Keratinocyte (primary cell): ENCODE measurements around the gene RBM17. TPM values are rescaled to one million over a fixed set of nuclear protein-coding genes. Genes with fewer than 3 reads are reported as not detected.

Source experiments
- DNase-seq: peaks from one replicate; pipeline ENCODE4 v3.0.0-alpha.2; 2011; ENCODE audit warnings: low read depth, missing footprints, low spot score
- FAIRE-seq: peaks from 2 replicates; lab custom pipeline; 2011; peaks lifted over from hg19 to GRCh38; lab: Jason Lieb, UNC
- H2AFZ ChIP-seq: 2 replicates; pipeline ENCODE4 v1.6.0; 2012; ENCODE audit warnings: low read length, control low read depth, inconsistent platforms; ENCODE audit not compliant: control insufficient read depth
- H3K27ac ChIP-seq: 2 replicates; pipeline ENCODE4 v1.5.1; 2011; ENCODE audit warnings: low read length; ENCODE audit not compliant: control insufficient read depth, insufficient read depth
- H3K27me3 ChIP-seq: 3 replicates; pipeline ENCODE4 v1.6.0; 2011; ENCODE audit warnings: low read length; ENCODE audit not compliant: control insufficient read depth, insufficient read depth; ENCODE audit errors: extremely low read depth
- H3K36me3 ChIP-seq, 2 experiments: 2 replicates in 1 of 2; 3 replicates in 1 of 2; pipeline ENCODE4 v1.5.1; 2011; ENCODE audit warnings: low read length in 2 of 2, mild to moderate bottlenecking in 1 of 2; ENCODE audit not compliant: control insufficient read depth in 2 of 2, insufficient read depth in 2 of 2; ENCODE audit errors: extremely low read depth in 1 of 2
- H3K4me1 ChIP-seq: 3 replicates; pipeline ENCODE4 v1.5.1; 2011; ENCODE audit warnings: low read length; ENCODE audit not compliant: control insufficient read depth, insufficient read depth; ENCODE audit errors: extremely low read depth
- H3K4me2 ChIP-seq: 3 replicates; pipeline ENCODE4 v1.6.0; 2011; ENCODE audit warnings: low read depth, low read length; ENCODE audit not compliant: control insufficient read depth, insufficient read depth; ENCODE audit errors: extremely low read depth
- H3K4me3 ChIP-seq, 3 experiments: fragments of 200-600 bp in 1 of 3; sonication (generic) in 1 of 3; 2 replicates in 2 of 3; 3 replicates in 1 of 3; pipeline ENCODE4 v1.5.1; 2011 to 2016; ENCODE audit warnings: low read length in 3 of 3, mild to moderate bottlenecking in 3 of 3, control low read depth in 2 of 3, inconsistent platforms in 1 of 3, low read depth in 1 of 3, mixed read lengths in 1 of 3, mixed run types in 1 of 3, moderate library complexity in 1 of 3; ENCODE audit not compliant: control insufficient read depth in 2 of 3, insufficient read depth in 2 of 3; ENCODE audit errors: extremely low read depth in 1 of 3
- H3K79me2 ChIP-seq: 2 replicates; pipeline ENCODE4 v1.6.0; 2012; ENCODE audit warnings: low read length; ENCODE audit not compliant: control insufficient read depth, insufficient read depth
- H3K9ac ChIP-seq: 3 replicates; pipeline ENCODE4 v1.6.0; 2011; ENCODE audit warnings: low read length; ENCODE audit not compliant: control insufficient read depth, insufficient read depth; ENCODE audit errors: extremely low read depth
- H3K9me1 ChIP-seq: 3 replicates; pipeline ENCODE4 v1.6.0; 2011; ENCODE audit warnings: low read length; ENCODE audit not compliant: control insufficient read depth, insufficient read depth; ENCODE audit errors: extremely low read depth
- H3K9me3 ChIP-seq: 2 replicates; pipeline ENCODE4 v1.5.1; 2012; ENCODE audit warnings: low read depth, low read length; ENCODE audit not compliant: control insufficient read depth
- H4K20me1 ChIP-seq: 3 replicates; pipeline ENCODE4 v1.6.0; 2011; ENCODE audit warnings: low read length; ENCODE audit not compliant: control insufficient read depth, insufficient read depth; ENCODE audit errors: extremely low read depth
- CTCF ChIP-seq, 3 experiments: IDR thresholded peaks in 1 of 3; conservative IDR thresholded peaks in 1 of 3; optimal IDR thresholded peaks in 1 of 3; 2 replicates in 2 of 3; 3 replicates in 1 of 3; pipeline versions ENCODE3 to v1.5.1; 2011; ENCODE audit warnings: low read length in 3 of 3, mild to moderate bottlenecking in 3 of 3, moderate library complexity in 2 of 3, control low read depth in 1 of 3, inconsistent platforms in 1 of 3; ENCODE audit not compliant: insufficient read depth in 2 of 3; ENCODE audit errors: extremely low read depth in 1 of 3
- EZH2 ChIP-seq: IDR thresholded peaks from one replicate; pipeline ENCODE4 v1.6.1; 2012; ENCODE audit warnings: inconsistent platforms, mild to moderate bottlenecking, low read length, moderate library complexity
- dilution Hi-C: fragments of 300-500 bp; cut with MboI; formaldehyde crosslinking; loops from one replicate; pipeline ENCODE4 v1.7.0; 2020; ENCODE audit warnings: low sequenced_read_pairs; ENCODE audit not compliant: extremely low pct_ligation_motif_present
- polyA plus RNA-seq, 5 experiments: library from polyadenylated mRNA; depleted of rRNA in 3 of 5; stranded (reverse) in 3 of 5; stranded (forward) in 1 of 5; unstranded in 1 of 5; fragments of >200 nt; gene quantifications; 1 replicate in 1 of 5; 2 replicates in 3 of 5; 3 replicates in 1 of 5; pipeline versions ENCODE4 v1.2.1 to v1.2.3, GENCODE V29; 2011 to 2012; ENCODE audit warnings: missing spikeins in 2 of 5, low read depth in 1 of 5, low replicate concordance in 1 of 5

Gene RBM17
- polyA plus RNA-seq, 1 donor (not counting 4 experiments of a cell fraction or from before 2014, with no cell fraction given) = 54.8 TPM

- no peak for TF ChIP-seq CTCF (optimal IDR thresholded peaks at IDR 0.05 in 1 of 3, IDR thresholded peaks at IDR 0.05 in 1 of 3, conservative IDR thresholded peaks at IDR 0.05 in 1 of 3; ENCODE audit: extremely low read depth in 1 of 3, insufficient read depth in 2 of 3, low read length in 3 of 3)
- Histone ChIP-seq H3K4me3 (no peak overlapping the region), H3K4me1 (no peaks in the 10 kb centered on the region), H3K4me2 (no peak overlapping the region), H3K79me2 (no peaks in the 10 kb centered on the region), H4K20me1 (no peaks in the 10 kb centered on the region), H2AFZ (no peak overlapping the region), H3K36me3 (no peaks in the 10 kb centered on the region), H3K9ac (no peak overlapping the region), H3K9me1 (no peaks in the 10 kb centered on the region), H3K9me3 (no peaks in the 10 kb centered on the region), H3K27ac (no peak overlapping the region), H3K27me3 (peaks cover 12% of the 10 kb centered on the region)
- DNase-seq (no peak), FAIRE-seq (no peak)
- dilution Hi-C loops = no loop called here
Observed at GRCh38 chr10:6059506-6059905, 29.3 kb upstream of the RBM17 start.

GRCh38 chr10:6061056-6061455 lies 27.8 kb upstream of the RBM17 start:
- H4K20me1 ChIP-seq = no peaks in the 10 kb centered on the region
- H3K4me2 ChIP-seq = no peak overlapping the region
- peaks cover 12% of the 10 kb centered on the region for H3K27me3 ChIP-seq
- DNase-seq = no peak
- H3K9me1 ChIP-seq = no peaks in the 10 kb centered on the region
- no peak overlapping the region for H3K27ac ChIP-seq
- H3K9me3 ChIP-seq = no peaks in the 10 kb centered on the region
- no peaks in the 10 kb centered on the region for H3K36me3 ChIP-seq
- no peaks in the 10 kb centered on the region for H3K79me2 ChIP-seq
- TF ChIP-seq CTCF (optimal IDR thresholded peaks at IDR 0.05 in 1 of 3, IDR thresholded peaks at IDR 0.05 in 1 of 3, conservative IDR thresholded peaks at IDR 0.05 in 1 of 3; ENCODE audit: extremely low read depth in 1 of 3, insufficient read depth in 2 of 3, low read length in 3 of 3) (no peak), EZH2 (no peak)
- no peak for FAIRE-seq
- no peaks in the 10 kb centered on the region for H3K4me1 ChIP-seq
- H2AFZ ChIP-seq = no peak overlapping the region
- dilution Hi-C loops = no loop called here
- H3K4me3 ChIP-seq = no peak overlapping the region
- no peak overlapping the region for H3K9ac ChIP-seq
